A549 (cell line): ENCODE results near the gene METTL14.

Experiments
- ESRRA ChIP-seq: fragments of 150-350 bp; IDR thresholded peaks from 2 replicates; pipeline ENCODE4 v1.6.1; 2014; ENCODE audit warnings: mild to moderate bottlenecking, low read length, borderline replicate concordance
- POLR2A ChIP-seq: IDR thresholded peaks from 2 replicates; pipeline ENCODE4 v1.6.1; 2012; ENCODE audit warnings: mild to moderate bottlenecking, low read length
- RAD21 ChIP-seq, 2 experiments: fragments of >200 bp in 1 of 2; sonication (Bioruptor Twin) in 1 of 2; formaldehyde crosslinking in 1 of 2; IDR thresholded peaks in 1 of 2; conservative IDR thresholded peaks in 1 of 2; 2 replicates in 1 of 2; 3 replicates in 1 of 2; pipeline ENCODE4 v1.6.1; 2012 to 2018; ENCODE audit warnings: inconsistent platforms in 1 of 2
- ZNF302 ChIP-seq: fragments of 250-450 bp; sonication (Bioruptor Pico); IDR thresholded peaks from 2 replicates; pipeline ENCODE4 v1.9.0; 2021; ENCODE audit warnings: inconsistent platforms, mild to moderate bottlenecking, moderate library complexity
- TF ChIP-seq, protein P1 (sequence below): fragments of 200-600 bp; sonication (generic); IDR thresholded peaks from 2 replicates; pipeline ENCODE4 v1.6.1; 2016; ENCODE audit warnings: antibody characterized with exemption, mild to moderate bottlenecking, moderate library complexity
- TF ChIP-seq, protein P2 (sequence below): fragments of >200 bp; sonication (Bioruptor Twin); formaldehyde crosslinking; IDR thresholded peaks from 3 replicates; pipeline ENCODE4 v1.5.1; 2016
- TF ChIP-seq, protein P3 (sequence below): IDR thresholded peaks from 2 replicates; pipeline ENCODE4 v1.6.1; 2012; ENCODE audit warnings: low read depth, borderline replicate concordance

DNA sequence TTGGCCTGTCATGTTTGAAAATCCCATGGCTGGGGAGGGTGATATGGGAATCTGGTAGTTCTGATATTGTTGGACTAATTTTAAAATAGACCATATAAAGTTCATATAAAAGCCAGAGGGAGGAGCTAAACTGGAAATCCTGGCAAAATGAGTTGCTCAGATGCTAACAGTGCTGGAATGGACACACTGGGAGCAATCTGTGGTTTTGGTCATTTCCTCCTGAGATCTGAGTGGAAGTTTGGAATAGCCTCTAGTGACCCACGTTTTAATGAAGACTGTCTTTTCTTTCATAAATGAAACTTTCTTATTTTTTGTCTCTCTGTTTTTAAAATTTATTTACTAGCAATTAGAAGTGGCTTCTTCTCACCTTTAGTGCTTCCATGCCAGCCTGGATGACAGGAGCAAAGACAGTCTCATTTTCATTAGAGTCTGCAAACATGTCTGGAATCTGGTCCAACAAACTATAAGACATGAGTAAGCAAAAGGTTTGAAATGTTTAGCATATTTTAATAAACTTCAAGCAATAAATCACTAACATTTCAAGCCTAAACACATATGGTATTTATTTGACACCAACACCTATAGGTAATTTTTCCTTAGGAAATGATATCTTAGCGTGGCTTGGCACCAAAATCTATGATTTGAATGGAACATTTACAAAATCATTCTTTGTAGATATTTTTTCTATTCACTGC, 66.6 kb downstream of the METTL14 start:
- TF ChIP-seq ESRRA (no peak), ZNF302 (no peak), RAD21 (conservative IDR thresholded peaks at IDR 0.05 in 1 of 2, IDR thresholded peaks at IDR 0.05 in 1 of 2) (no peak), POLR2A (no peak)
- TF ChIP-seq, protein P1, sequence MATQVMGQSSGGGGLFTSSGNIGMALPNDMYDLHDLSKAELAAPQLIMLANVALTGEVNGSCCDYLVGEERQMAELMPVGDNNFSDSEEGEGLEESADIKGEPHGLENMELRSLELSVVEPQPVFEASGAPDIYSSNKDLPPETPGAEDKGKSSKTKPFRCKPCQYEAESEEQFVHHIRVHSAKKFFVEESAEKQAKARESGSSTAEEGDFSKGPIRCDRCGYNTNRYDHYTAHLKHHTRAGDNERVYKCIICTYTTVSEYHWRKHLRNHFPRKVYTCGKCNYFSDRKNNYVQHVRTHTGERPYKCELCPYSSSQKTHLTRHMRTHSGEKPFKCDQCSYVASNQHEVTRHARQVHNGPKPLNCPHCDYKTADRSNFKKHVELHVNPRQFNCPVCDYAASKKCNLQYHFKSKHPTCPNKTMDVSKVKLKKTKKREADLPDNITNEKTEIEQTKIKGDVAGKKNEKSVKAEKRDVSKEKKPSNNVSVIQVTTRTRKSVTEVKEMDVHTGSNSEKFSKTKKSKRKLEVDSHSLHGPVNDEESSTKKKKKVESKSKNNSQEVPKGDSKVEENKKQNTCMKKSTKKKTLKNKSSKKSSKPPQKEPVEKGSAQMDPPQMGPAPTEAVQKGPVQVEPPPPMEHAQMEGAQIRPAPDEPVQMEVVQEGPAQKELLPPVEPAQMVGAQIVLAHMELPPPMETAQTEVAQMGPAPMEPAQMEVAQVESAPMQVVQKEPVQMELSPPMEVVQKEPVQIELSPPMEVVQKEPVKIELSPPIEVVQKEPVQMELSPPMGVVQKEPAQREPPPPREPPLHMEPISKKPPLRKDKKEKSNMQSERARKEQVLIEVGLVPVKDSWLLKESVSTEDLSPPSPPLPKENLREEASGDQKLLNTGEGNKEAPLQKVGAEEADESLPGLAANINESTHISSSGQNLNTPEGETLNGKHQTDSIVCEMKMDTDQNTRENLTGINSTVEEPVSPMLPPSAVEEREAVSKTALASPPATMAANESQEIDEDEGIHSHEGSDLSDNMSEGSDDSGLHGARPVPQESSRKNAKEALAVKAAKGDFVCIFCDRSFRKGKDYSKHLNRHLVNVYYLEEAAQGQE = no peak
- TF ChIP-seq, protein P2, sequence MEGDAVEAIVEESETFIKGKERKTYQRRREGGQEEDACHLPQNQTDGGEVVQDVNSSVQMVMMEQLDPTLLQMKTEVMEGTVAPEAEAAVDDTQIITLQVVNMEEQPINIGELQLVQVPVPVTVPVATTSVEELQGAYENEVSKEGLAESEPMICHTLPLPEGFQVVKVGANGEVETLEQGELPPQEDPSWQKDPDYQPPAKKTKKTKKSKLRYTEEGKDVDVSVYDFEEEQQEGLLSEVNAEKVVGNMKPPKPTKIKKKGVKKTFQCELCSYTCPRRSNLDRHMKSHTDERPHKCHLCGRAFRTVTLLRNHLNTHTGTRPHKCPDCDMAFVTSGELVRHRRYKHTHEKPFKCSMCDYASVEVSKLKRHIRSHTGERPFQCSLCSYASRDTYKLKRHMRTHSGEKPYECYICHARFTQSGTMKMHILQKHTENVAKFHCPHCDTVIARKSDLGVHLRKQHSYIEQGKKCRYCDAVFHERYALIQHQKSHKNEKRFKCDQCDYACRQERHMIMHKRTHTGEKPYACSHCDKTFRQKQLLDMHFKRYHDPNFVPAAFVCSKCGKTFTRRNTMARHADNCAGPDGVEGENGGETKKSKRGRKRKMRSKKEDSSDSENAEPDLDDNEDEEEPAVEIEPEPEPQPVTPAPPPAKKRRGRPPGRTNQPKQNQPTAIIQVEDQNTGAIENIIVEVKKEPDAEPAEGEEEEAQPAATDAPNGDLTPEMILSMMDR = no peak
- TF ChIP-seq, protein P3, sequence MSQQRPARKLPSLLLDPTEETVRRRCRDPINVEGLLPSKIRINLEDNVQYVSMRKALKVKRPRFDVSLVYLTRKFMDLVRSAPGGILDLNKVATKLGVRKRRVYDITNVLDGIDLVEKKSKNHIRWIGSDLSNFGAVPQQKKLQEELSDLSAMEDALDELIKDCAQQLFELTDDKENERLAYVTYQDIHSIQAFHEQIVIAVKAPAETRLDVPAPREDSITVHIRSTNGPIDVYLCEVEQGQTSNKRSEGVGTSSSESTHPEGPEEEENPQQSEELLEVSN = no peak
